Limb (tissue), 2 donors: ENCODE results near the gene CD300LD.

Source experiments
- DNase-seq, 2 donors: peaks; one replicate each; pipeline ENCODE4 v3.0.0-alpha.2; 2016; ENCODE audit errors: extremely low spot score in 2 of 2

Gene CD300LD

GRCh38 chr17:74544991-74545842, 46.9 kb downstream of the CD300LD start:
- no peak for DNase-seq

DNA sequence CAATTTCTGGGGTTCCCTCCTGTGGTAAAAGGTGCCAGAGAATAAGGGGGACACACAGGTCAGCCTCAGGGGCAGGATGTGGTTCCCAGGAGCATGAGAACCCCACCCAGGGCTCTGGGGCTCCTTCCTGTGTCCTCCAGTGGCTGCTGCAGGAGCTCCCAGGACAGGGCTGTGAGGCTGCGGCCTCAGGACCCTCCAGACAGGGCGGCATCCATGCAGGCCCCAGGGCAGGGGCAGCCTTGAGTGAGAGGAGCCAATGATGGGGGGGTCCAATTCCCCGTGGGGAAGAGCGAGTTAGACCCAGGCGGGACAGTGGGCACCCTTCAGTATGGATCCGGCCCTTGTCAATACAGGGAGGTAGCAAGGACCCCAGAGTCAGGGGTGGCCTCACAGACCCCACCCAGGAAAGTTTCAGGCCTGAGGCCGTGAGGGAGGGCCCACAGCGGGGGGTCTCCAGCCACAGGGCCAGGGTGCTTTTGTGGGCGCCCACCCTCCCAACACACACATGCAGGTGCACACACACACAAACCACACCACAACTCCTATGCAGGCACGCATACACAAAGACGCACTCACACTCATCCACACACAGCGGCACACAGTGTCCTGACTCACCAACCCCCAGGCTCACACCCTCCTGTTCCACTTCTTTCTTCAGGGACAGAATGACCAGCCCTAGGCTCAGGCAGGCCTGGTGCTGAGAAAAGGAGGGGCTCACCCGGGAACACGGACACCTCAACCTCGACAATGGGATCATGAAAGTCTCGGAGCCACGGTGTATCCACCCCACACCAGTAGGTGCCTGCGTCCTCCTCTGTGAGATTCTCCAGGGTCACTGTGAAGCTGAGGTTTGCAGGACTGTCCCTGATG, 48.0 kb downstream of the CD300LD start:
- DNase-seq: no peak

DNA sequence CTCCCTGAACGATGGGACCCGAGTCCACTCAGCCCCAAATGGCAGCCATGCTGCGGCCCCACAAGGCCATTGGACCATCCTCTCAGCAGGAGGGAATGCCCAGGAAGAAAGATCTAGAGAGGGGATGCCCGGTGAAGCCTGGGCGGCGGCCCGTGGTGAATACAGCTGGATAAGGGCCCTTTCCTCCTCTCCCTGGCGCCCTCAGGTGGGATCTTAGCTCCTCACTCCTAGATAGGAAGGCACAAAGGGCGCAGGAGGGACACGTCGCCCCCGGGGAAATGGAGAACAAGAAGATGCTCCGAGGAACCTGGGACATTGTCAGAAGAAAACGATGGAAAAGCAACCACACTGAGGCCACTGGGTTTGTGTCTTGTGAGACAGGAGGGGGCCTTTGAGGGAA, 48.7 kb downstream of the CD300LD start:
- DNase-seq: no peak

DNA sequence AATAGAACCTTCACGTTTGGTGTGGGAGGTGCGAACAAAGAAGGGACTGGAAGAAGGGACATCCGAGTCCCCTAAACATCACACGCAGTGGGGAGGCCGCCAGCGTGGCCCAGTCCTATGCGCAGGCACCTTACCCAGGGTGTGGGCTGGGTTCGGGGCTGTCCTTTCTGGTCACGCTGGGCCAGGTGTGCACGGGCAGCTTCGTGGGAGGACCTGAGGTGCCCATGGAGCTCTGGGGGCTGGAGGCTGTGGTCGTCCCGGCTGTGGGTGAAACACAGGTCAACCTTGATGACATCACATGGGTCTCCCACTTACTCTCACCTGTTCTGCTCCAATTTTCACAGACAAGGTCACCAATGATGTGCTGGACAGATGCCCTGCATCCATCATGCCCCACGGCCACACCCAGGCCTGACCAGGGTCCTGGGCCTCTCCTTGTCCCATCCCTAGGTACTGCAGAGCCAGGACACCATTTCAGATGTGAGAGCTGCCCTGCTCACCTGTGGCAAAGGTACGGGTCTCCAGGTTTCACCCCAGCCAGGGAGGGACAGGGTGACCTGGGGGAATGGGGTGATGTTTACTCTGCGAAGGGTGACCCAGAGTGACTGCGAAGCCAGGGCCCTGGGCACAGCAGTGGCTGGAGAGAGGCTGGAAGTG, 49.2 kb downstream of the CD300LD start:
- no peak for DNase-seq

GRCh38 chr17:74542166-74542565, 49.9 kb downstream of the CD300LD start:
- no peak for DNase-seq

- DNase-seq: no peak
These were observed 50.6 kb downstream of the CD300LD start for GRCh38 chr17:74541176-74542111.

GRCh38 chr17:74539281-74539820, 52.7 kb downstream of the CD300LD start:
- no peak for DNase-seq

DNA sequence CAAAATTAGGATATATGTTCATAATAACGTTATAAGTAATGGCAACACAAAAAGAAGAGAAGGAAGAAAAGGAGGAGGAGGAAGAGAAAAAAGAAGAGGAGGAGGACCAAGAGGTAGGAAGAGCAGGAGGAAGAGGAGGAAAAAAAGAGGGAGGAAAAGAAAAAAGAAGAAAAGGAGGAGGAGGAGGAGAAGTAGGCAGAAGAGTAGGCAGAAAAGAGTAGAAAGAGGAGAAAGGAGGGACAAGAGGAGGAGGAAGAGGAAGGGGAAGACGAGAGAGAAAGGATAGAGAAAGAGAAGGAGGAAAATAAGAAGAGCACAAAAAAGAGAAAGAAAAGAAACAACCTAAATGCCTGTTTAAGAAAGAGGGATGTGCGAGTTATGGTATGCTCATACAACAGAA, 55.2 kb downstream of the CD300LD start:
- no peak for DNase-seq

DNA sequence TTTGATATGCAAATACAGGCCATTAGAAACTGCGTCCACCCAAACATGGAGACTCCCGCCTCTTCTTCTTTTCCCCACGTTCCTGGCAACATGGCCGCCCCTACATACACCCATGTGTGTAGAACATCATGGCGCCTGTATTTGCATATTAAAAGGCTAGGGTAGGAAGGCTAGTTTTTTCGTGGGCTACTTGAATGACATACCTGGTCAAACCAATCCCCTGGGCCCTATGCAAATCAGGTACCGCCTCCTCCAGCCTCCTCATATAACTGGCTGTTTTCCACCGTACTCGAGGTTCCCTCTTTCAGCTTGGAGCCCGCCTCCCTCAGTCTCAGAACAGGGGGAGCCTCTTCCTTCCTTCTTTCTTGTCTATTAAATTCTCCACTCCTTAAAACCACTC, 60.0 kb downstream of the CD300LD start:
- DNase-seq: no peak

- DNase-seq: no peak
These were observed 60.8 kb downstream of the CD300LD start, which contains the start of gene CD300LB for GRCh38 chr17:74531231-74531761. TSS of gene CD300LB (minus strand) at chr17:74531475. CDS start at chr17:74531350, 125 bp downstream.

GRCh38 chr17:74530831-74531150, 61.3 kb downstream of the CD300LD start:
- DNase-seq: no peak
